ENCODE data around the gene CC2D2B. TPM values are rescaled to one million over a fixed set of nuclear protein-coding genes. Genes with fewer than 3 reads are reported as not detected.
A peak's percentile ranks its signal among the peaks of the same experiment; 100 is the strongest.

CC2D2B gene
- total RNA-seq: 2.5 TPM

DNA sequence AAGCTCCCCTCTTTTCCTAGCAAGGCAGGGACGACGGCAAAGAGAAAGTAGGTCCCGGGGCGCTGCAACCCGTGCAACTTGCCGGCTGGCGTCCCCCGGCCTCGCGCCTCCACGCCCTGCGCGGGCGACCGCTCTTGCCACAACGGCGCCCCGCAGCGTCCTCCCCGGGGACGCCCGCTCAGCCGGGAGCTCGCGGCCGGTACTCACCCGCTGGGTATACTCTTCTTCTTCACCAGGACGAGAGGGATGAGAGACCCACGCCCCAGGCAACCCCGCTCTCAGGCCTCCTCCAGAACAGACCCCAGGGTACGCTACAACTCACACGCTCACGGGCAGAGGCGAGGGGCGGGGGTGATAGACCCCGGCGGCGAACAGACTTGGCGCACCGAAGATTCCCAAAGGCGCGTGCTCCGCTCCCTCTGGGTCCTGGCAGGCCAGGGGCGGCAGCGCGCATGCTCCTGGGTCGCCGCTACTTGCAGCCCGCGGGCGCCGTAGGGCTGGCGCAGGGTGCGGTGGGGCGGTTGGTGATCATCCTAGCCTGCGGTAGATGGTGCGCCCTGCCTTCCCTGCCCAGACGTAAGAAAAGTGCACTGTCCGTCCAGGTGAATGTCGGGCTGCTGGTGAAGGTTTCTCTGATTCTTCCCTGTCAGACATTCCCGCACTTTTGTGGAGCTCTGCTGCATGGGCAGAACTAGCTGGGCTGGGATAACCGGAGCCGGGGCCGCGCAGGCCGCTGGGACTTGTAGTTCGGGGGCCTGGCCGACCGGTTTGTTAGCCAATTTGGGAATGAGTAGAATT, at the start of gene CC2D2B:
CC2D2B (plus strand) TSS at position 520 of the 798 bp plus-strand sequence. CDS start 3,349 bp downstream, outside the sequence.
- H3K27me3 ChIP-seq: no peaks in the 10 kb centered on the region
- TF ChIP-seq POLR2A (IDR thresholded peaks at IDR 0.05): no peak
- TF ChIP-seq CTCF (IDR thresholded peaks at IDR 0.05): no peak
- TF ChIP-seq POLR2AphosphoS5 (IDR thresholded peaks at IDR 0.05; ENCODE audit: insufficient read depth in 1 of 2, low read depth in 1 of 2): peak; percentile 60 to 79
- DNase-seq (ENCODE audit: extremely low spot score in 2 of 2): peak in 1 of 2 donors; percentile 89

DNA sequence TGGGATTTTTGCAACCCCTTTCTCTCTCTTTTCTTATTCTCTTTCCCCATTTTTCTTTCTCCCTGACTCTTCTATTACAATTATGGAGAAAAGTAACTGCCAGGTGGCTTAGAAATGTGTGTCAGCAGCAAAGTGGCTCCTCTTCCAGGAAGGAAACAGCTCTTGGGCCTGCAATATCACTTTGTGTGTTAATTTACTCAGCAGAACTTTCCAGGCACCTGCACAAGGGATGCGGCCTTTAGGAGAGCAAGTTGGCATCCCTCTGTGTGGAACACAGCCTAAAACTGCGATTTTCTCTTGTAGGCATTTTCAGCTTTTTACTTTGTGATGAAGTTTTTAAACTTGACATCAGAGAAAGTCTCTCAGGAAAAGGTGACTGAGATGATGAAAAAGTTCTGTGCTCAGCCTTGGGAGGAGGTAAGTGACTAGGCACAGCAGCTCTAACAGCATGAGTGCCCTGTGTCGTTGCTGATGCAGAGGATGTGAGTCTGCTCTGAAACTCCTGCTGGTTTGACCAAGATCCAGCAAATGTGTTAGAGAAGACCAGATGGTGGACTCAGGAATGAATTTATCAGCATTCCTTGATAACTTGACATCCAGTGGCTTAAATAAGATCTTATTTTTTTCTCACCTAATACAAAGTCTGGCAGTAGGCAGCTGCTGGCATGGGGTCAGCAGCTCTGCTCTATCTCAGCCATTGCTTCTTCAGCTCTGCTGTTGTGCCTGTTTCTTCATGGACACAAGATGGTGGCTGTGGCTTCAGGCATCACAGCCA, 47.4 kb upstream of the CC2D2B start:
- intact Hi-C loops (cut with DNase I): no loop called here

More for the DNA sequence above, at the start of gene CC2D2B:
- Histone ChIP-seq H3K4me3 (peak within 1 kb of the TSS; percentile 84), H3K9me3 (no peaks in the 10 kb centered on the region), H3K4me1 (peaks cover 7% of the 10 kb centered on the region), H3K36me3 (peaks cover 0 to 14% of the 10 kb centered on the region in 2 donors), H3K27ac (peak within 1 kb of the TSS; percentile 86)
- intact Hi-C loops (cut with DNase I): no loop called here

GRCh38 chr10:95861386-95861785, 46.4 kb upstream of the CC2D2B start:
- no peaks in the 10 kb centered on the region for H3K9me3 ChIP-seq
- H3K4me1 ChIP-seq: no peaks in the 10 kb centered on the region
- intact Hi-C loops (cut with DNase I): no loop called here
- TF ChIP-seq CTCF (IDR thresholded peaks at IDR 0.05) (no peak), POLR2AphosphoS5 (IDR thresholded peaks at IDR 0.05; ENCODE audit: insufficient read depth in 1 of 2, low read depth in 1 of 2) (no peak), POLR2A (IDR thresholded peaks at IDR 0.05) (no peak)
- H3K4me3 ChIP-seq: no peak overlapping the region
- H3K36me3 ChIP-seq: peaks cover 0 to 7% of the 10 kb centered on the region in 2 donors
- no peak for DNase-seq (ENCODE audit: extremely low spot score in 2 of 2)
- H3K27me3 ChIP-seq: no peaks in the 10 kb centered on the region
- H3K27ac ChIP-seq: no peak overlapping the region

More for the DNA sequence above, 47.4 kb upstream of the CC2D2B start:
- Histone ChIP-seq H3K27ac (no peak overlapping the region), H3K27me3 (no peaks in the 10 kb centered on the region), H3K36me3 (no peaks in the 10 kb centered on the region), H3K4me1 (no peaks in the 10 kb centered on the region), H3K4me3 (no peak overlapping the region), H3K9me3 (no peaks in the 10 kb centered on the region)
- no peak for DNase-seq (ENCODE audit: extremely low spot score in 2 of 2)
- TF ChIP-seq POLR2AphosphoS5 (IDR thresholded peaks at IDR 0.05; ENCODE audit: insufficient read depth in 1 of 2, low read depth in 1 of 2) (no peak), POLR2A (IDR thresholded peaks at IDR 0.05) (no peak), CTCF (IDR thresholded peaks at IDR 0.05) (no peak)

DNA sequence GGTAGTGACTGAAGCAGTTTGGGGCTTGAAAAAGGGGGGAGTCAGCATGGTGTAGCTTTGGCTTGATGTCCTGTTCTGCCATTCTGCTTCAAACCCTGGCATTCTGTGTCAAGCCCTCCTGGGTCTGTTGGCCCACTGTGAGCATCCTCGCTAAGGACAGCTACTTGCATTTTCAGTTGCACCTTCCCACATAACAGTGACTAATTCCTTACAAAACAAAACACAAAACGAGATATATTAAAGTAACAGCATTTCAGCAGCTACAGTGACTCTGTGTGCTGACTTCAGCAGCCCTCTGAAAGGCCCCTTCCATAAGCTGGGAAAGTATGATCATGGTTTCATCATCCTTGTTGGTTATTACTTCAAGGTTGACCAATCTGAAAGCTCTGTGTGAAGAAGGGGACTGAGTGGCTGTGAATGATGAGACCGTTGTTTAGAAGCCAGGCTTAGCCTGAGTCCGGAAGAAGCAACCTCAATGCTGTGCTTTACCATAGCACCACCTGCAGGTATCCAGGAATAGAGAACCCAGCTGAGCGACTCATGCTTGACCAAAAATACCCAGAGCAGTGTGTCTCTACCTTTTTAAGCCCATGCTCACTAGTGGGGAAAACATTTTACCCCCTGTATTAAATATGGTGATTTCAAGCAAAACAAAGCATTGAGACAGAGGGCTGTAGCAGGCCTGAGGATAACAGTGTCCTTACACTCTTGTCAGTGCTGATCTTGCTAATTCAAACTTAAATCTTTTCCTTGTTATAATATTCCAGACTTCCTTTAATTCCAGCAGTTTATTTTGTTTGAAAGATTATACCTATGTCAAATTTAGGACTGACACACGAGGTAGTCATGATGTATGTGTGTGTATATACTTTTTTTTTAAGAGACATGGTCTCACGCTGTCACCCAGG, 42.6 kb upstream of the CC2D2B start:
- no peaks in the 10 kb centered on the region for H3K27me3 ChIP-seq
- no peak overlapping the region for H3K4me3 ChIP-seq
- H3K36me3 ChIP-seq: peaks cover 0 to 9% of the 10 kb centered on the region in 2 donors
- DNase-seq (ENCODE audit: extremely low spot score in 2 of 2): no peak
- H3K9me3 ChIP-seq: no peaks in the 10 kb centered on the region
- no peaks in the 10 kb centered on the region for H3K4me1 ChIP-seq
- peak overlapping the region; percentile 62 for H3K27ac ChIP-seq
- intact Hi-C loops (cut with DNase I): no loop called here
- TF ChIP-seq POLR2AphosphoS5 (IDR thresholded peaks at IDR 0.05; ENCODE audit: insufficient read depth in 1 of 2, low read depth in 1 of 2) (no peak), POLR2A (IDR thresholded peaks at IDR 0.05) (no peak), CTCF (IDR thresholded peaks at IDR 0.05) (peak; percentile 48 to 64 (median 53))

Data from vagina (tissue), 2 donors.